ENCODE data around the gene CD84.
"Not testable (repeated sequence)": the region's sequence is repeated elsewhere in the genome, so short reads cannot be mapped to it uniquely, and the experiment has no call there.

CD84 gene

GRCh38 chr1:160529401-160529952, 49.8 kb downstream of the CD84 start:
- H3K4me2 ChIP-seq (ENCODE audit: low read length, poor library complexity, severe bottlenecking); H2AFZ ChIP-seq (ENCODE audit: low read depth, low read length); H3K4me3 ChIP-seq (ENCODE audit: insufficient read depth in 1 of 2, low read depth in 1 of 2, low read length in 2 of 2); H3K4me1 ChIP-seq (ENCODE audit: control insufficient read depth, insufficient read depth, low read depth, low read length); H2AK5ac ChIP-seq (ENCODE audit: low read length, severe bottlenecking); DNase-seq; H3K14ac ChIP-seq (ENCODE audit: low read length in 2 of 2); H4K8ac ChIP-seq (ENCODE audit: low read length); H3K79me1 ChIP-seq (replicated peaks; ENCODE audit: low read length, poor library complexity, severe bottlenecking); H2BK120ac ChIP-seq (ENCODE audit: low read depth, low read length); H3K27me3 ChIP-seq (ENCODE audit: control insufficient read depth in 1 of 2, insufficient read depth in 1 of 2, low read length in 2 of 2); H3K23ac ChIP-seq (ENCODE audit: low read length in 2 of 2); H3K9ac ChIP-seq (ENCODE audit: low read length); H3K18ac ChIP-seq (ENCODE audit: low read depth in 1 of 2, low read length in 2 of 2); H3K36me3 ChIP-seq (ENCODE audit: control insufficient read depth in 1 of 2, insufficient read depth in 2 of 2, low read depth in 1 of 2, low read length in 2 of 2); H3K4ac ChIP-seq (ENCODE audit: low read depth in 1 of 2, low read length in 2 of 2); H3K27ac ChIP-seq (ENCODE audit: low read length, poor library complexity, severe bottlenecking); H4K91ac ChIP-seq (ENCODE audit: low read length); H2BK5ac ChIP-seq (ENCODE audit: low read depth, low read length, poor library complexity, severe bottlenecking); H2BK12ac ChIP-seq (ENCODE audit: low read length in 2 of 2); H3K9me3 ChIP-seq (ENCODE audit: control insufficient read depth, low read length); H2BK15ac ChIP-seq (ENCODE audit: low read depth, poor library complexity, severe bottlenecking): not testable (repeated sequence)
- WGBS = 76% methylated on average over 7 of the region's 7 CpGs

GRCh38 chr1:160523789-160524188, 55.5 kb downstream of the CD84 start:
- H2AFZ ChIP-seq (ENCODE audit: low read depth, low read length); H3K27ac ChIP-seq (ENCODE audit: low read length, poor library complexity, severe bottlenecking); H3K4ac ChIP-seq (ENCODE audit: low read depth in 1 of 2, low read length in 2 of 2); H2AK5ac ChIP-seq (ENCODE audit: low read length, severe bottlenecking); H2BK15ac ChIP-seq (ENCODE audit: low read depth, poor library complexity, severe bottlenecking); H4K91ac ChIP-seq (ENCODE audit: low read length); H3K4me1 ChIP-seq (ENCODE audit: control insufficient read depth, insufficient read depth, low read depth, low read length); H3K27me3 ChIP-seq (ENCODE audit: control insufficient read depth in 1 of 2, insufficient read depth in 1 of 2, low read length in 2 of 2); H3K79me1 ChIP-seq (replicated peaks; ENCODE audit: low read length, poor library complexity, severe bottlenecking); H3K9ac ChIP-seq (ENCODE audit: low read length); H3K23ac ChIP-seq (ENCODE audit: low read length in 2 of 2); H3K9me3 ChIP-seq (ENCODE audit: control insufficient read depth, low read length); H3K4me3 ChIP-seq (ENCODE audit: insufficient read depth in 1 of 2, low read depth in 1 of 2, low read length in 2 of 2); H4K8ac ChIP-seq (ENCODE audit: low read length); H2BK12ac ChIP-seq (ENCODE audit: low read length in 2 of 2); DNase-seq; H3K14ac ChIP-seq (ENCODE audit: low read length in 2 of 2); H2BK120ac ChIP-seq (ENCODE audit: low read depth, low read length); H3K18ac ChIP-seq (ENCODE audit: low read depth in 1 of 2, low read length in 2 of 2); H2BK5ac ChIP-seq (ENCODE audit: low read depth, low read length, poor library complexity, severe bottlenecking); H3K4me2 ChIP-seq (ENCODE audit: low read length, poor library complexity, severe bottlenecking); H3K36me3 ChIP-seq (ENCODE audit: control insufficient read depth in 1 of 2, insufficient read depth in 2 of 2, low read depth in 1 of 2, low read length in 2 of 2): not testable (repeated sequence)
- WGBS = 60% methylated on average over 1 of the region's 2 CpGs

GRCh38 chr1:160522622-160523345, 56.5 kb downstream of the CD84 start, which contains the start of gene SLAMF6:
Gene SLAMF6, minus strand, starts transcription at chr1:160523255. Its CDS starts 63 bp downstream, at chr1:160523192.
- H2BK15ac ChIP-seq (ENCODE audit: low read depth, poor library complexity, severe bottlenecking) = no peak within 1 kb of the TSS
- H3K27me3 ChIP-seq (ENCODE audit: control insufficient read depth in 1 of 2, insufficient read depth in 1 of 2, low read length in 2 of 2) = no peaks in the 10 kb centered on the region
- H3K9me3 ChIP-seq (ENCODE audit: control insufficient read depth, low read length) = peaks cover 3% of the 10 kb centered on the region
- no peak within 1 kb of the TSS for H2BK120ac ChIP-seq (ENCODE audit: low read depth, low read length)
- no peak within 1 kb of the TSS for H4K91ac ChIP-seq (ENCODE audit: low read length)
- no peaks in the 10 kb centered on the region for H3K36me3 ChIP-seq (ENCODE audit: control insufficient read depth in 1 of 2, insufficient read depth in 2 of 2, low read depth in 1 of 2, low read length in 2 of 2)
- H3K4me1 ChIP-seq (ENCODE audit: control insufficient read depth, insufficient read depth, low read depth, low read length) = peaks cover 1% of the 10 kb centered on the region
- no peak within 1 kb of the TSS for H3K14ac ChIP-seq (ENCODE audit: low read length in 2 of 2)
- H2BK12ac ChIP-seq (ENCODE audit: low read length in 2 of 2) = no peak within 1 kb of the TSS
- no peak for DNase-seq
- H3K4me2 ChIP-seq (ENCODE audit: low read length, poor library complexity, severe bottlenecking) = no peak within 1 kb of the TSS
- no peak within 1 kb of the TSS for H4K8ac ChIP-seq (ENCODE audit: low read length)
- H3K18ac ChIP-seq (ENCODE audit: low read depth in 1 of 2, low read length in 2 of 2) = no peak within 1 kb of the TSS
- no peak within 1 kb of the TSS for H2AFZ ChIP-seq (ENCODE audit: low read depth, low read length)
- no peak within 1 kb of the TSS for H2BK5ac ChIP-seq (ENCODE audit: low read depth, low read length, poor library complexity, severe bottlenecking)
- no peaks in the 10 kb centered on the region for H3K79me1 ChIP-seq (replicated peaks; ENCODE audit: low read length, poor library complexity, severe bottlenecking)
- no peak within 1 kb of the TSS for H3K9ac ChIP-seq (ENCODE audit: low read length)
- H2AK5ac ChIP-seq (ENCODE audit: low read length, severe bottlenecking) = peak within 1 kb of the TSS; percentile 37
- no peak within 1 kb of the TSS for H3K4ac ChIP-seq (ENCODE audit: low read depth in 1 of 2, low read length in 2 of 2)
- WGBS = 79% methylated on average over 10 of the region's 11 CpGs
- no peak within 1 kb of the TSS for H3K23ac ChIP-seq (ENCODE audit: low read length in 2 of 2)
- no peak within 1 kb of the TSS for H3K27ac ChIP-seq (ENCODE audit: low read length, poor library complexity, severe bottlenecking)
- no peak within 1 kb of the TSS for H3K4me3 ChIP-seq (ENCODE audit: insufficient read depth in 1 of 2, low read depth in 1 of 2, low read length in 2 of 2)

DNA sequence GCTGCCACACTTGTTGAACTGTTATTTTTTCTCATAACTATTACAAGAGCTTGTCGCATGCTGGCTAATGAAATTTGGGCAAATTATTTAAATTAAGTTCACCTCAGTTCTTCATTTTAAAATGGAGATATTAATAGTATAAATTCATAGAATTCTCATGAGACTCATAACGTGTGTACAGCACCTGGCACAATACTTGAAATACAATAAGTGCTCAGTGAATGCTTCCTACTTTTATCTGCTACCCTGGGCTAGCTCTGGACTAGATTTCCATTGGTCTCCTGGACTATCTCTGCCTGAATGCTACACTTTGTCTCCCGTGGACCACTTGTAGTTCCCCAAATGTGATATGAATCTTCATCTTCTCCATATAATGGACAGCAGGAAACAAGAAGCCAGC, 57.2 kb downstream of the CD84 start:
- H3K9me3 ChIP-seq (ENCODE audit: control insufficient read depth, low read length) = peaks cover 3% of the 10 kb centered on the region
- H3K4me2 ChIP-seq (ENCODE audit: low read length, poor library complexity, severe bottlenecking) = no peak overlapping the region
- H3K4me3 ChIP-seq (ENCODE audit: insufficient read depth in 1 of 2, low read depth in 1 of 2, low read length in 2 of 2) = no peak overlapping the region
- H4K8ac ChIP-seq (ENCODE audit: low read length) = no peak overlapping the region
- H3K27ac ChIP-seq (ENCODE audit: low read length, poor library complexity, severe bottlenecking) = no peak overlapping the region
- H2AFZ ChIP-seq (ENCODE audit: low read depth, low read length) = no peak overlapping the region
- H4K91ac ChIP-seq (ENCODE audit: low read length) = no peak overlapping the region
- no peak overlapping the region for H3K14ac ChIP-seq (ENCODE audit: low read length in 2 of 2)
- H3K4me1 ChIP-seq (ENCODE audit: control insufficient read depth, insufficient read depth, low read depth, low read length) = peaks cover 1% of the 10 kb centered on the region
- no peak overlapping the region for H2BK12ac ChIP-seq (ENCODE audit: low read length in 2 of 2)
- H3K18ac ChIP-seq (ENCODE audit: low read depth in 1 of 2, low read length in 2 of 2) = no peak overlapping the region
- no peaks in the 10 kb centered on the region for H3K36me3 ChIP-seq (ENCODE audit: control insufficient read depth in 1 of 2, insufficient read depth in 2 of 2, low read depth in 1 of 2, low read length in 2 of 2)
- H2BK15ac ChIP-seq (ENCODE audit: low read depth, poor library complexity, severe bottlenecking) = no peak overlapping the region
- WGBS = 50% methylated on average over 2 of the region's 3 CpGs
- peak overlapping the region; percentile 37 for H2AK5ac ChIP-seq (ENCODE audit: low read length, severe bottlenecking)
- no peaks in the 10 kb centered on the region for H3K79me1 ChIP-seq (replicated peaks; ENCODE audit: low read length, poor library complexity, severe bottlenecking)
- H2BK120ac ChIP-seq (ENCODE audit: low read depth, low read length) = no peak overlapping the region
- no peak overlapping the region for H2BK5ac ChIP-seq (ENCODE audit: low read depth, low read length, poor library complexity, severe bottlenecking)
- no peak overlapping the region for H3K9ac ChIP-seq (ENCODE audit: low read length)
- H3K4ac ChIP-seq (ENCODE audit: low read depth in 1 of 2, low read length in 2 of 2) = no peak overlapping the region
- H3K23ac ChIP-seq (ENCODE audit: low read length in 2 of 2) = no peak overlapping the region
- DNase-seq = no peak
- no peaks in the 10 kb centered on the region for H3K27me3 ChIP-seq (ENCODE audit: control insufficient read depth in 1 of 2, insufficient read depth in 1 of 2, low read length in 2 of 2)
